ENCODE results near the gene RBKS.
A peak's percentile ranks its signal among the peaks of the same experiment; 100 is the strongest.

RBKS gene

DNA sequence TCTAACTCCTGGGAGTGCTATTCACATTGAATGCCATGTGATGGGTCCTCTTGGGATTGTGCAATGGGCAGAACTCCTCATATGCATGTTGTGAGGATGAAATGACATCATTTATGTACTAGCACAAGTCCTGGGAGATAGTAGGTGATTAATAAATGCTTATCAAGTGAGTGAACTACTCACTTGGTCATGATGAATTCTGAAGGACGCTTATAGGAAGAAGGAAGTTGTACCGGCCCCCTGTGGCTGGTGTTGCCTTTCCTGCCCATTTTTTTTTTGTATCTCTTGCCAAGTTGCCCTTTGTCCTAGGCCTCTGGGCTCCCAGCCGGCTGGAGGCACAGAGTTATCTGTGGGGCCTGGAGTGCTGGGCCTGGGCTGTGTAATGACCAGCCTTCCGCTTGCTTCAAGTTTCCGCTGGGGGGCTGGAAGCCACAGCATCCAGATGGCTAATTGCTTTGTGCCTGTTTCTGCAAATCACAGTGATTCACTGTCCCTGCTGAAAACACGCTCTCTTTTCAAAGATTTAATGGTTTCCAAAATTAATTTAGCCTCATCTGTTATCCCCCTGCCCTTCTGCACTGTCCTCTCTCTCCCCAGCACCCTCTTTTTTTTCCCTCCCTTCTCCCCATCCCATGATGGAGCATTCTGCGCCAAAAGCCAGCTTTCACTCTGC lies 152.4 kb downstream of the RBKS start:
- peak overlapping the region; percentile 15 to 59 (median 32); a peak in 19 of 22 replicates for H3K4me2 ChIP-seq
- H3K4me1 ChIP-seq: peaks cover 7 to 25% (median 23%) of the 10 kb centered on the region in 10 experiments; a peak in 18 of 20 replicates
- H3K27me3 ChIP-seq: no peaks in the 10 kb centered on the region
- no peaks in the 10 kb centered on the region for H4K20me1 ChIP-seq
- no peak for TF ChIP-seq Cebpa-rat (IDR thresholded peaks at IDR 0.05)
- no peak overlapping the region for H3K9ac ChIP-seq
- peaks cover 0 to 27% (median 4%) of the 10 kb centered on the region in 11 experiments; a peak in 12 of 22 replicates for H3K9me3 ChIP-seq (replicated peaks in 1 of 11)
- no peak overlapping the region for H3K27ac ChIP-seq
- no peaks in the 10 kb centered on the region for H3K36me3 ChIP-seq
- no peak overlapping the region for H3K4me3 ChIP-seq

DNA sequence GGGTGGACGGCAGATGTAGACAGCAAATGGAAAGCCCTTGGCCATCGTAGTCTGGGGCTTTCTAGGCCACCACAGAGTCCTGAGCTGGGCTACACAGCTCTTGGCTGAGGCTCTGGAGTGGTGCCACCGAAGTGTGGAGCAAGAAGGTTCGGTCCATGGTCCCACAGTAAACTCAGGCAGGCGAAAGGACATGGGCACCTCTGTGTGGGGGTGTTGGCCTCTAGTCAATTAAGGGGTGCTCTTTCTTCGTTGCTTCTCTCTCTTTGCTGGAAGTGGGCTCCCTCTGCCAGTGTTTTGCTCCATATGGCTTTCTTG lies 153.3 kb downstream of the RBKS start:
- Histone ChIP-seq H4K20me1 (no peaks in the 10 kb centered on the region), H3K27ac (no peak overlapping the region), H3K4me2 (no peak overlapping the region), H3K9me3 (replicated peaks in 1 of 11) (peaks cover 0 to 28% (median 4%) of the 10 kb centered on the region in 11 experiments; a peak in 12 of 22 replicates), H3K36me3 (no peaks in the 10 kb centered on the region), H3K27me3 (no peaks in the 10 kb centered on the region), H3K9ac (no peak overlapping the region), H3K4me3 (no peak overlapping the region), H3K4me1 (peaks cover 7 to 16% (median 15%) of the 10 kb centered on the region in 10 experiments; a peak in 18 of 20 replicates)
- TF ChIP-seq Cebpa-rat (IDR thresholded peaks at IDR 0.05): no peak

DNA sequence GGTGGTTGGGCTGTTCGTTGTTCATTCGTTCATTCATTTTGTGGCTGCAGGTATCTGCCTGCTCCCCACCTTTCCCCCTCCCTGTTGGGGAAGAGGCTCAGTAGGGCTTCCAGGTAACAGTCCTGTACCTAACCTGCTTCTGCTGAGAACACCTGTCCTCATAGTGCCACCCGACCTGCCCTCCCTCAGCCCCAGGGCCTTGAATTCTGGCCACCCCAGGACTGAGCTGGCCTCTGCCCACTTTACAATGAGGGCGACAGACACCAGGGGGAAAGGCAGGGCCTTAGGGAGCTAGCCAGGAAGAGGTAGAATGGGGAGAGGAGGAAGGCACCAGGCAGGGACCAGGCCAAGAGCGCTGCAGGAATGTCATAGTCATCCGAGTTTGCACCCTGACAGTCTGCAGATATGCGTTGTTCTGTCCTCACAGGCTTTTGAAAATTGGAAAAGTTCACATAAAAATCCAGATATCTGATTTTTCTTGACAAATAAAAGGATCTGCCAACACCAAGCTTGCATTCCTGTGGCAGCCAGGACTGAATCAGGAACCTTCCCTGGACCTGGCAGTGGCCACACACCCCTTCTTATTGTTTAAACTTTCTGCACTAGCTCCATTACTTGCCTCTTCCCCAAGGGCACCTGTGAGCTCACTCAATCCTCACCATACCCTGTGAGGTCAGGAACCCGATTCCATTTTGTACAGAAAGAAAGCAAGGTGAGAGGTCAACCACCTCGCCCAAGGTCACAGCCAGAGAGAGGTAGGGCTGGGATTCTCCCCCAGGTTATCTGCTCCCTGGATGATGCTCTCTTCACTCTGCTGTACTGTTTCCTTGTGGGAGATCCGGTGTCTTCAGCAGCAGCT lies 153.9 kb downstream of the RBKS start:
- no peak overlapping the region for H3K4me3 ChIP-seq

DNA sequence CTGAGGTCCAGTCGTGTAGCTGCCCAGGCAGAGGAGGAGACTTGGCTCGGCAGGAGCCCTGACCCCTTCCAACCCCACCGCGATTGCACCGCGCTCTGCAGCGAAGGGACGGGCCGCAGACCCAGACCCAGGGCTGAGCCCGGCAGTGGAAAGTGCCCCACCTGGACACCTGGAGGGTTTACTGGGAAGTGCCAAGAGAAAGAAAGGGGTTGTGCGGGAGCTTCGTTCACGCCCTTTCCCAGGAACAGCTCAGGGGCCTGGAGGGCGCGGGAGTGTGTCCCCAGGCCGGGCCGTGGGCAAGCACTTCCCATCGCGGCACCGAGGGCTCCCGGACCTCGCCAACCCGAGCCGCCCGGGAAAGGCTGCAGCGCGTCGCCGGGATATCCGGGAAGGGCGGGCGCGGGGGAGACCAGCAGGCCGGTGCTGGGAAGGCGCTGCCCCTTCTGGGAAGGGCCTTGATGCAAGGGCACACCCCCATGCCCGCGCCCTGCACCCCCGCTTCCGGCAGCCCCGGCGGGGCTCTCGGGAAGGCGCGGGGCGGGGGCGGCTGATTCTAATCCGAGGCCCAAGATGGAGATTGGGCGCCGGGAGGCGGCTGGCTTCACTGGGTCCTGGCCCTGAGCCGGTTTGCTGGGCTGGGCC lies 154.8 kb downstream of the RBKS start:
- Histone ChIP-seq H3K27ac (no peak overlapping the region), H3K4me3 (no peak overlapping the region), H4K20me1 (no peaks in the 10 kb centered on the region), H3K4me2 (no peak overlapping the region; a peak in 1 of 22 replicates), H3K9ac (no peak overlapping the region), H3K27me3 (no peaks in the 10 kb centered on the region), H3K36me3 (no peaks in the 10 kb centered on the region), H3K4me1 (peaks cover 13 to 22% (median 19%) of the 10 kb centered on the region in 10 experiments), H3K9me3 (replicated peaks in 1 of 11) (peaks cover 0 to 24% (median 4%) of the 10 kb centered on the region in 11 experiments; a peak in 12 of 22 replicates)
- TF ChIP-seq Cebpa-rat (IDR thresholded peaks at IDR 0.05): no peak

More for the DNA sequence above, 153.9 kb downstream of the RBKS start:
- no peak for TF ChIP-seq Cebpa-rat (IDR thresholded peaks at IDR 0.05)
- Histone ChIP-seq H3K27me3 (no peaks in the 10 kb centered on the region), H3K27ac (no peak overlapping the region), H3K4me2 (no peak overlapping the region), H3K36me3 (no peaks in the 10 kb centered on the region), H3K4me1 (peaks cover 7 to 15% (median 12%) of the 10 kb centered on the region in 10 experiments; a peak in 18 of 20 replicates), H4K20me1 (no peaks in the 10 kb centered on the region), H3K9me3 (replicated peaks in 1 of 11) (peaks cover 0 to 25% (median 4%) of the 10 kb centered on the region in 11 experiments; a peak in 12 of 22 replicates), H3K9ac (no peak overlapping the region)

DNA sequence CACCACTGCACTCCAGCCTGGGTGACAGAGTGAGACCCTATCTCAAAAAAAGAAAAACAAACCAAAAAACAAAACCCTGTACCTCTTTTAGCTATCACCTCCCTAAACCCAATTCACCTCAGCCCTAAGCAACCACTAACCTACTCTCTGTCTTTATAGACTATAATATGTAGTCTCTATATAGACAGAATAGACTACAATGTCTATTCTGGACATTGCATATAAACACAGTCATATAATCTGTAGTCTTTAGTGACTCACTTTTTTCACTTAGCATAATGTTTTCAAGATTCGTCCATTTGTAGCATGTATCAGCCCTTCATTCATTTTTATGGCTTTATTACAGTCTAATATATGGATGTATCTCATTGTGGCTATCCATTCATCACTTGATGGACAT lies 155.9 kb downstream of the RBKS start:
- Histone ChIP-seq H3K27me3 (no peaks in the 10 kb centered on the region), H3K4me3 (no peak overlapping the region), H3K4me2 (no peak overlapping the region), H3K4me1 (peaks cover 24 to 33% (median 30%) of the 10 kb centered on the region in 10 experiments), H3K36me3 (no peaks in the 10 kb centered on the region), H3K27ac (no peak overlapping the region), H4K20me1 (no peaks in the 10 kb centered on the region), H3K9me3 (replicated peaks in 1 of 11) (peaks cover 0 to 24% (median 4%) of the 10 kb centered on the region in 11 experiments; a peak in 12 of 22 replicates), H3K9ac (no peak overlapping the region)
- TF ChIP-seq Cebpa-rat (IDR thresholded peaks at IDR 0.05): no peak
